ENCODE measurements around the gene SHANK1.

GRCh38 chr19:50728084-50728737 is 8.6 kb upstream of the SHANK1 start:
- TF ChIP-seq CTCF (IDR thresholded peaks at IDR 0.05; ENCODE audit: low read depth, low read length, poor library complexity, severe bottlenecking) (no peak), EZH2phosphoT487 (IDR thresholded peaks at IDR 0.05; ENCODE audit: borderline replicate concordance, low read length) (no peak)

Data from DOHH2 (cell line).